AG04450 (cell line): ENCODE results near the gene CHMP2B. TPM values are rescaled to one million over a fixed set of nuclear protein-coding genes. Genes with fewer than 3 reads are reported as not detected.

Source experiments
- CTCF ChIA-PET: fragments of 300-600, 350-600 bp; formaldehyde crosslinking; extraction: SDS; loops from one replicate; lab custom pipeline; 2022; ENCODE audit warnings: antibody characterized with exemption, inconsistent platforms; lab: Charles Lee
- POLR2A ChIA-PET: fragments of 350-600 bp; formaldehyde crosslinking; extraction: SDS; loops from one replicate; lab custom pipeline; 2021; ENCODE audit warnings: antibody characterized with exemption, inconsistent platforms; lab: Yijun Ruan, JAX
- DNase-seq: peaks from one replicate; pipeline ENCODE4 v3.0.0-alpha.2; 2011; ENCODE audit warnings: low read depth, low spot score
- H3K27ac ChIP-seq: one replicate; pipeline ENCODE4 v1.5.1; 2012; ENCODE audit warnings: low read depth, low read length, control low read depth
- H3K27me3 ChIP-seq: one replicate; pipeline ENCODE4 v1.6.0; 2012; ENCODE audit warnings: low read length; ENCODE audit not compliant: control insufficient read depth, insufficient read depth
- H3K4me3 ChIP-seq: 2 replicates; pipeline ENCODE4 v1.5.1; 2011; ENCODE audit warnings: mild to moderate bottlenecking, low read depth, low read length, control low read depth
- H3K9me3 ChIP-seq: 2 replicates; pipeline ENCODE4 v1.5.1; 2012; ENCODE audit warnings: low read length; ENCODE audit not compliant: control insufficient read depth, insufficient read depth
- CTCF ChIP-seq: IDR thresholded peaks from 2 replicates; pipeline ENCODE4 v1.5.1; 2011; ENCODE audit warnings: low read depth, low read length, control low read depth, inconsistent platforms
- polyA plus RNA-seq: library from polyadenylated mRNA; depleted of rRNA; stranded (reverse); fragments of >200 nt; gene quantifications from 2 replicates; pipeline ENCODE4 v1.2.3, GENCODE V29; 2011

The CHMP2B gene
- polyA plus RNA-seq, 1 experiment, result 28.4 TPM

- H3K4me3 ChIP-seq, result no peak overlapping the region
- ChIA-PET CTCF (interaction anchor here (1.4 kb wide), 1 partner anchor 31 kb away, joined by 6 read pairs; no protein-coding TSS in a partner anchor), POLR2A (no interaction called here)
- 0 out of 2 replicates have a peak, but pooled peaks cover 4% of the 10 kb centered on the region for H3K9me3 ChIP-seq
- no peak overlapping the region for H3K27ac ChIP-seq
- no peak for TF ChIP-seq CTCF
- DNase-seq, result no peak
- H3K27me3 ChIP-seq, result no peaks in the 10 kb centered on the region
Observed at GRCh38 chr3:87198774-87199173, 28.3 kb upstream of the CHMP2B start.

GRCh38 chr3:87199628-87200027 lies 27.5 kb upstream of the CHMP2B start:
- no peak for TF ChIP-seq CTCF
- POLR2A ChIA-PET, result no interaction called here
- Histone ChIP-seq H3K27me3 (no peaks in the 10 kb centered on the region), H3K4me3 (no peak overlapping the region), H3K9me3 (0 out of 2 replicates have a peak, but pooled peaks cover 4% of the 10 kb centered on the region), H3K27ac (no peak overlapping the region)
- no peak for DNase-seq
- CTCF ChIA-PET, result interaction anchor here (0.7 to 1.6 kb wide), 3 partner anchors 32 to 426 kb away, joined by 3 to 8 read pairs (median 4); no protein-coding TSS in a partner anchor

- no peak for TF ChIP-seq CTCF
- ChIA-PET POLR2A (no interaction called here), CTCF (interaction anchor here (0.7 to 1.6 kb wide), 3 partner anchors 32 to 427 kb away, joined by 3 to 8 read pairs (median 4); no protein-coding TSS in a partner anchor)
- Histone ChIP-seq H3K9me3 (0 out of 2 replicates have a peak, but pooled peaks cover 4% of the 10 kb centered on the region), H3K27me3 (no peaks in the 10 kb centered on the region), H3K4me3 (no peak overlapping the region), H3K27ac (no peak overlapping the region)
- no peak for DNase-seq
Observed at GRCh38 chr3:87200060-87200647, 27.0 kb upstream of the CHMP2B start.

- no peaks in the 10 kb centered on the region for H3K9me3 ChIP-seq
- CTCF ChIA-PET, result interaction anchor here (1.7 kb wide), 1 partner anchor 34 kb away, joined by 5 read pairs; no protein-coding TSS in a partner anchor
- no peak overlapping the region for H3K27ac ChIP-seq
- no peak overlapping the region for H3K4me3 ChIP-seq
- DNase-seq, result no peak
- TF ChIP-seq CTCF, result no peak
- H3K27me3 ChIP-seq, result no peaks in the 10 kb centered on the region
- POLR2A ChIA-PET, result no interaction called here
Observed at GRCh38 chr3:87201727-87202126, 25.4 kb upstream of the CHMP2B start.

GRCh38 chr3:87203809-87204208 lies 23.3 kb upstream of the CHMP2B start:
- CTCF ChIA-PET, result no interaction called here
- POLR2A ChIA-PET, result no interaction called here
- Histone ChIP-seq H3K9me3 (no peaks in the 10 kb centered on the region), H3K27me3 (no peaks in the 10 kb centered on the region), H3K4me3 (no peak overlapping the region), H3K27ac (no peak overlapping the region)
- no peak for DNase-seq
- no peak for TF ChIP-seq CTCF
